CD4-positive, alpha-beta T cell treated with Interleukin-6 at 100 ng/mL for 8 hours (primary cell): ENCODE measurements around the gene SPSB2.
A peak's percentile ranks its signal among the peaks of the same experiment; 100 is the strongest.
"Not testable (repeated sequence)": the region's sequence is repeated elsewhere in the genome, so short reads cannot be mapped to it uniquely, and the experiment has no call there.

Experiments
- DNase-seq: peaks from one replicate; pipeline ENCODE4 v3.0.0-alpha.2; 2020; ENCODE audit warnings: mixed read lengths, low spot score

SPSB2 gene

GRCh38 chr12:6899837-6900519, 26.9 kb upstream of the SPSB2 start:
- no peak for DNase-seq

GRCh38 chr12:6899427-6899826, 26.3 kb upstream of the SPSB2 start:
- DNase-seq: no peak

- no peak for DNase-seq
Observed at GRCh38 chr12:6896846-6897435, 23.8 kb upstream of the SPSB2 start.

GRCh38 chr12:6894321-6894720, 21.2 kb upstream of the SPSB2 start:
- DNase-seq: no peak

GRCh38 chr12:6892683-6893082, 19.6 kb upstream of the SPSB2 start:
- not testable (repeated sequence) for DNase-seq

- DNase-seq: no peak
Observed at GRCh38 chr12:6891646-6892001, 18.5 kb upstream of the SPSB2 start.

GRCh38 chr12:6890789-6891645, 17.9 kb upstream of the SPSB2 start:
- peak; percentile 98 for DNase-seq

- DNase-seq: not testable (repeated sequence)
Observed at GRCh38 chr12:6889775-6890573, 16.9 kb upstream of the SPSB2 start.

GRCh38 chr12:6888794-6889193, 15.7 kb upstream of the SPSB2 start:
- not testable (repeated sequence) for DNase-seq

- no peak for DNase-seq
Observed at GRCh38 chr12:6888360-6888759, 15.3 kb upstream of the SPSB2 start.

GRCh38 chr12:6887460-6887859, 14.4 kb upstream of the SPSB2 start:
- DNase-seq: no peak

- not testable (repeated sequence) for DNase-seq
Observed at GRCh38 chr12:6886206-6886999, 13.3 kb upstream of the SPSB2 start.

- no peak for DNase-seq
Observed at GRCh38 chr12:6884539-6884938, 11.4 kb upstream of the SPSB2 start.

- no peak for DNase-seq
Observed at GRCh38 chr12:6883683-6884082, 10.6 kb upstream of the SPSB2 start.

- no peak for DNase-seq
Observed at GRCh38 chr12:6883252-6883651, 10.1 kb upstream of the SPSB2 start.

GRCh38 chr12:6879824-6880223, 6.7 kb upstream of the SPSB2 start:
- not testable (repeated sequence) for DNase-seq

GRCh38 chr12:6874015-6874368, 889 bp upstream of the SPSB2 start:
- not testable (repeated sequence) for DNase-seq

- DNase-seq: peak; percentile 77
Observed at GRCh38 chr12:6872073-6873048, 742 bp downstream of the SPSB2 start.

GRCh38 chr12:6871052-6871957, 1.8 kb downstream of the SPSB2 start:
- no peak for DNase-seq
